Endodermal cell (in vitro differentiated cells): ENCODE data around the gene CGGBP1. TPM values are rescaled to one million over a fixed set of nuclear protein-coding genes. Genes with fewer than 3 reads are reported as not detected.

Source experiments
- DNase-seq: peaks from one replicate; pipeline ENCODE4 v3.0.0-alpha.2; 2017
- H3K27ac ChIP-seq: 2 replicates; pipeline ENCODE4 v1.5.1; 2013; ENCODE audit warnings: mild to moderate bottlenecking, low read depth, low read length, moderate library complexity
- H3K27me3 ChIP-seq: 2 replicates; pipeline ENCODE4 v1.6.1; 2013; ENCODE audit warnings: mild to moderate bottlenecking, low read length, moderate library complexity; ENCODE audit not compliant: insufficient read depth, control insufficient read depth, poor library complexity, severe bottlenecking
- H3K36me3 ChIP-seq: 2 replicates; pipeline ENCODE4 v1.7.0; 2013; ENCODE audit warnings: mild to moderate bottlenecking, low read length, moderate library complexity; ENCODE audit not compliant: control insufficient read depth, insufficient read depth
- H3K4me1 ChIP-seq: one replicate; pipeline ENCODE4 v1.7.0; 2013; ENCODE audit warnings: low read length; ENCODE audit not compliant: control insufficient read depth, insufficient read depth
- H3K4me3 ChIP-seq: 2 replicates; pipeline ENCODE4 v1.5.1; 2013; ENCODE audit warnings: mild to moderate bottlenecking, low read length, moderate library complexity
- H3K9ac ChIP-seq: 2 replicates; pipeline ENCODE4 v1.6.1; 2013; ENCODE audit warnings: mild to moderate bottlenecking, low read length, moderate library complexity; ENCODE audit not compliant: poor library complexity, severe bottlenecking; ENCODE audit errors: extremely low read depth
- H3K9me3 ChIP-seq: 2 replicates; pipeline ENCODE4 v1.6.1; 2013; ENCODE audit warnings: mild to moderate bottlenecking, low read length, moderate library complexity; ENCODE audit not compliant: control insufficient read depth
- H3K27ac Mint-ChIP-seq: 2 replicates; pipeline ENCODE4 v1.8.0; 2020; ENCODE audit warnings: mixed read lengths
- H3K27me3 Mint-ChIP-seq: 2 replicates; pipeline ENCODE4 v1.8.0; 2021; ENCODE audit warnings: mild to moderate bottlenecking, mixed read lengths; ENCODE audit not compliant: insufficient read depth
- H3K36me3 Mint-ChIP-seq: 2 replicates; pipeline ENCODE4 v1.8.0; 2020; ENCODE audit warnings: low read depth, mixed read lengths
- H3K4me1 Mint-ChIP-seq: 2 replicates; pipeline ENCODE4 v1.8.0; 2020; ENCODE audit warnings: mixed read lengths
- H3K4me3 Mint-ChIP-seq: 2 replicates; pipeline ENCODE4 v1.8.0; 2020; ENCODE audit warnings: mild to moderate bottlenecking, moderate library complexity, mixed read lengths
- H3K9me3 Mint-ChIP-seq: 2 replicates; pipeline ENCODE4 v1.8.0; 2020; ENCODE audit warnings: mild to moderate bottlenecking, mixed read lengths
- CTCF ChIP-seq: fragments of 200-600 bp; sonication (generic); conservative IDR thresholded peaks from 2 replicates; pipeline ENCODE4 v1.5.0; 2021; ENCODE audit warnings: antibody characterized with exemption, mild to moderate bottlenecking
- WGBS, 2 experiments: methylation state at CpG; one replicate each; pipeline versions ENCODE4 v1.1.5 to v1.1.7; 2013; ENCODE audit warnings: missing lambda C conversion rate in 2 of 2, mixed read lengths in 1 of 2; ENCODE audit not compliant: insufficient coverage in 1 of 2, insufficient read length in 1 of 2; 5-methylcytosine and 5-hydroxymethylcytosine counted together
- total RNA-seq, 2 donors: library from RNA; stranded (reverse); fragmentation: NEBNext Ultra II Directional in 1 of 2; extraction: Animal tissue kit (Norgen Biotek cat#: 25700) in 1 of 2; gene quantifications; 2 replicates in 1 of 2; 3 replicates in 1 of 2; pipeline ENCODE4 v1.2.1, GENCODE V29; 2021

CGGBP1 gene
- total RNA-seq, 2 donors from 2014 or later, result 81.5 to 96.3 TPM

GRCh38 chr3:88093266-88093665 is 34.5 kb upstream of the CGGBP1 start:
- no peak overlapping the region for H3K4me3 ChIP-seq
- no peaks in the 10 kb centered on the region for H3K27me3 Mint-ChIP-seq
- no peak for DNase-seq
- H3K4me3 Mint-ChIP-seq, result no peak overlapping the region
- H3K27ac ChIP-seq, result no peak overlapping the region
- no peaks in the 10 kb centered on the region for H3K4me1 ChIP-seq
- H3K27ac Mint-ChIP-seq, result no peak overlapping the region
- no peaks in the 10 kb centered on the region for H3K27me3 ChIP-seq
- H3K4me1 Mint-ChIP-seq, result peaks cover 7% of the 10 kb centered on the region
- TF ChIP-seq CTCF, result no peak
- peaks cover 34% of the 10 kb centered on the region for H3K36me3 Mint-ChIP-seq
- peaks cover 15% of the 10 kb centered on the region for H3K9me3 ChIP-seq
- WGBS, 2 experiments, result 90% methylated on average over 1 of the region's 1 CpG; no CpG with 5 or more reads in 1 of the 2 experiments
- H3K9me3 Mint-ChIP-seq, result peaks cover 10% of the 10 kb centered on the region
- H3K36me3 ChIP-seq, result peaks cover 31% of the 10 kb centered on the region
- H3K9ac ChIP-seq, result no peak overlapping the region

GRCh38 chr3:88092270-88092669 is 33.5 kb upstream of the CGGBP1 start:
- H3K27me3 Mint-ChIP-seq, result no peaks in the 10 kb centered on the region
- peaks cover 7% of the 10 kb centered on the region for H3K4me1 Mint-ChIP-seq
- no peak overlapping the region for H3K4me3 Mint-ChIP-seq
- peaks cover 37% of the 10 kb centered on the region for H3K36me3 ChIP-seq
- TF ChIP-seq CTCF, result no peak
- H3K9me3 ChIP-seq, result peaks cover 15% of the 10 kb centered on the region
- no peak overlapping the region for H3K9ac ChIP-seq
- H3K27ac ChIP-seq, result no peak overlapping the region
- H3K27ac Mint-ChIP-seq, result no peak overlapping the region
- peaks cover 5% of the 10 kb centered on the region for H3K9me3 Mint-ChIP-seq
- H3K27me3 ChIP-seq, result no peaks in the 10 kb centered on the region
- no peaks in the 10 kb centered on the region for H3K4me1 ChIP-seq
- H3K36me3 Mint-ChIP-seq, result peaks cover 27% of the 10 kb centered on the region
- no peak overlapping the region for H3K4me3 ChIP-seq
- no peak for DNase-seq

- H3K27ac Mint-ChIP-seq, result no peak overlapping the region
Observed at GRCh38 chr3:88090681-88091080, 31.9 kb upstream of the CGGBP1 start.

More at GRCh38 chr3:88090681-88091080, 31.9 kb upstream of the CGGBP1 start:
- Mint-ChIP-seq H3K27me3 (no peaks in the 10 kb centered on the region), H3K36me3 (peaks cover 26% of the 10 kb centered on the region), H3K9me3 (peaks cover 5% of the 10 kb centered on the region), H3K4me3 (no peak overlapping the region), H3K4me1 (peaks cover 5% of the 10 kb centered on the region)
- peaks cover 38% of the 10 kb centered on the region for H3K36me3 ChIP-seq
- H3K27me3 ChIP-seq, result no peaks in the 10 kb centered on the region
- no peaks in the 10 kb centered on the region for H3K4me1 ChIP-seq
- peaks cover 15% of the 10 kb centered on the region for H3K9me3 ChIP-seq
- no peak for TF ChIP-seq CTCF
- no peak overlapping the region for H3K9ac ChIP-seq
- no peak overlapping the region for H3K27ac ChIP-seq
- 71% methylated on average over 4 of the region's 4 CpGs; no CpG with 5 or more reads in 1 of the 2 experiments for WGBS, 2 experiments
- no peak for DNase-seq
- H3K4me3 ChIP-seq, result no peak overlapping the region
